ENCODE measurements around the gene PVR.

- TF ChIP-seq CTCF (IDR thresholded peaks at IDR 0.05; ENCODE audit: low read depth, low read length), result no peak
- TF ChIP-seq EZH2phosphoT487 (IDR thresholded peaks at IDR 0.05; ENCODE audit: low read depth), result no peak
Observed at GRCh38 chr19:44642377-44642776, 1.3 kb upstream of the PVR start.
